Activated CD4-positive, alpha-beta T cell treated with anti-CD3 and anti-CD28 coated beads, Interleukin-2, amount 50 U/mL, for 48 hours (primary cell): ENCODE measurements around the gene MRPL54.
"Not testable (repeated sequence)": the region's sequence is repeated elsewhere in the genome, so short reads cannot be mapped to it uniquely, and the experiment has no call there.

Experiments
- DNase-seq, 2 experiments: peaks; one replicate each; pipeline ENCODE4 v3.0.0-alpha.2; 2020

MRPL54 gene

GRCh38 chr19:3813473-3814392, 51.3 kb downstream of the MRPL54 start:
- DNase-seq: no peak

GRCh38 chr19:3814648-3815047, 52.2 kb downstream of the MRPL54 start:
- DNase-seq: no peak

GRCh38 chr19:3816148-3816547, 53.7 kb downstream of the MRPL54 start:
- DNase-seq: not testable (repeated sequence)

- DNase-seq: no peak
Measured at GRCh38 chr19:3816566-3817218, 54.2 kb downstream of the MRPL54 start.
